Omental fat pad (tissue), 4 donors: ENCODE results near the gene HTRA2. TPM values are rescaled to one million over a fixed set of nuclear protein-coding genes. Genes with fewer than 3 reads are reported as not detected.

Experiments used
- ATAC-seq: fragments of 150-250 bp; one replicate; pipeline ENCODE4 v1.9.1; 2016; ENCODE audit warnings: mild to moderate bottlenecking, moderate library complexity; ENCODE audit not compliant: low FRiP score
- DNase-seq: peaks from one replicate; pipeline ENCODE4 v3.0.0-alpha.2; 2019; ENCODE audit warnings: low spot score
- CTCF ChIP-seq, 3 donors: fragments of 450-650 bp; IDR thresholded peaks; one replicate each; pipeline ENCODE4 v1.5.1; 2016 to 2017; ENCODE audit warnings: antibody characterized with exemption in 3 of 3, mild to moderate bottlenecking in 3 of 3, moderate library complexity in 2 of 3
- total RNA-seq, 4 donors: library from RNA; depleted of rRNA; stranded (reverse); fragments of >200 nt; gene quantifications; one replicate each; pipeline ENCODE4 v1.1.0, GENCODE V29; 2016

HTRA2 gene
- total RNA-seq, 4 donors from 2014 or later: 30.7 to 45.6 (median 36.8) TPM

GRCh38 chr2:74507926-74508520, 21.7 kb upstream of the HTRA2 start:
- DNase-seq: no peak
- TF ChIP-seq CTCF (IDR thresholded peaks at IDR 0.05): no peak
- no peak for ATAC-seq

- ATAC-seq: no peak
- no peak for DNase-seq
These were observed 19.5 kb upstream of the HTRA2 start for GRCh38 chr2:74510272-74510671.

DNA sequence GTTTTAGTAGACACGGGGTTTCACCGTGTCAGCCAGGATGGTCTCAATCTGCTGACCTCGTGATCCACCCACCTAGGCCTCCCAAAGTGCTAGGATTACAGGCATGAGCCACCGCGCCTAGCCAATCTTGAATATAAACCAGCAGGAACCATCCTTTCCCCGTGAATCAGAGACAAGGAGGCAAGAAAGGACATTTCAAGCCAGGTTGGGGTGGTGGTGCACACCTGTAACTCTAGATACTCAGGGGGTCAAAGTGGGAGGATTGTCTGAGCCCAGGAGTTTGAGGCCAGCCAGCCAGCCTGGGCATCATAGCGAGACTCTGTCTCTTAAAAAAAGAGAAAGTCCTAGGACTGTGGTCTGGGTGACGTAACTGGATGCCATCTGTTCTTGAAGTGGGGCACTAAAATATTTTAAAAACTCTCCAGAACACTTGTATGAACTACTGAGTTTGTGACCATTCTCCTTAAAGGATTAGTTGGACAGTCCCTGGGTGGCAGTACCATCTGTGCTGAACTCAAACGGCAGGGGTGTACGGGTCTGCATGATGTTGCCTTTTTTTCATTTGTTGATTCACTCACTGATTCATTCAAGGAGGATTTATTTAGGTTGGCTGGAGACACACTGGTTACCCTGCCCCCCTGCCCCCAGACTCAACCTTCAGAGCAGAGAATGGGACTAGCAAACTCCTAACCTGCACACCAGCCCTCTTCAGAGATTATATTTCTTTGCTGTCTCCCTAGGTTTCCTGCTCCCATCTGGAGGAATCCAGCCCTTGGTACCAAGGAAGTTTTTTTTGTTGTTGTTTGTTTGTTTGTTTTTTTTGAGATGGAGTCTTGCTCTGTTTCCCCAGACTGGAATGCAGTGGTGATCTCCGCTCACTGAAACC, 18.4 kb upstream of the HTRA2 start:
- ATAC-seq: no peak
- TF ChIP-seq CTCF (IDR thresholded peaks at IDR 0.05): no peak
- DNase-seq: no peak

More at GRCh38 chr2:74510272-74510671, 19.5 kb upstream of the HTRA2 start:
- TF ChIP-seq CTCF (IDR thresholded peaks at IDR 0.05): no peak

GRCh38 chr2:74512744-74513604, 16.8 kb upstream of the HTRA2 start:
- ATAC-seq (no peak), DNase-seq (no peak)
- TF ChIP-seq CTCF (IDR thresholded peaks at IDR 0.05): no peak

- TF ChIP-seq CTCF (IDR thresholded peaks at IDR 0.05): no peak
- DNase-seq (no peak), ATAC-seq (no peak)
These were observed 15.9 kb upstream of the HTRA2 start for GRCh38 chr2:74513605-74514367.
